Sigmoid colon (tissue), 4 donors: ENCODE measurements around the gene BZW2.

ENCODE experiments used
- EP300 ChIP-seq, 4 donors: sonication (generic); formaldehyde crosslinking; IDR thresholded peaks; one replicate each; pipeline ENCODE4 v1.6.1; 2017; ENCODE audit warnings: antibody characterized with exemption in 4 of 4
- POLR2A ChIP-seq, 2 donors: fragments of 450-650 bp; IDR thresholded peaks; one replicate each; pipeline ENCODE4 v1.6.1; 2016; ENCODE audit warnings: antibody characterized with exemption in 2 of 2, mild to moderate bottlenecking in 2 of 2, moderate library complexity in 2 of 2
- POLR2AphosphoS5 ChIP-seq, 4 donors: sonication (generic); formaldehyde crosslinking; IDR thresholded peaks; one replicate each; pipeline ENCODE4 v1.6.1; 2017; ENCODE audit warnings: antibody characterized with exemption in 4 of 4
- TF ChIP-seq, protein P1 (sequence below), 4 experiments: fragments of 450-650 bp in 3 of 4; fragments of 200-600 bp in 1 of 4; IDR thresholded peaks; one replicate each; pipeline ENCODE4 v1.5.1; 2016 to 2019; ENCODE audit warnings: antibody characterized with exemption in 4 of 4, mild to moderate bottlenecking in 3 of 4, moderate library complexity in 2 of 4

DNA sequence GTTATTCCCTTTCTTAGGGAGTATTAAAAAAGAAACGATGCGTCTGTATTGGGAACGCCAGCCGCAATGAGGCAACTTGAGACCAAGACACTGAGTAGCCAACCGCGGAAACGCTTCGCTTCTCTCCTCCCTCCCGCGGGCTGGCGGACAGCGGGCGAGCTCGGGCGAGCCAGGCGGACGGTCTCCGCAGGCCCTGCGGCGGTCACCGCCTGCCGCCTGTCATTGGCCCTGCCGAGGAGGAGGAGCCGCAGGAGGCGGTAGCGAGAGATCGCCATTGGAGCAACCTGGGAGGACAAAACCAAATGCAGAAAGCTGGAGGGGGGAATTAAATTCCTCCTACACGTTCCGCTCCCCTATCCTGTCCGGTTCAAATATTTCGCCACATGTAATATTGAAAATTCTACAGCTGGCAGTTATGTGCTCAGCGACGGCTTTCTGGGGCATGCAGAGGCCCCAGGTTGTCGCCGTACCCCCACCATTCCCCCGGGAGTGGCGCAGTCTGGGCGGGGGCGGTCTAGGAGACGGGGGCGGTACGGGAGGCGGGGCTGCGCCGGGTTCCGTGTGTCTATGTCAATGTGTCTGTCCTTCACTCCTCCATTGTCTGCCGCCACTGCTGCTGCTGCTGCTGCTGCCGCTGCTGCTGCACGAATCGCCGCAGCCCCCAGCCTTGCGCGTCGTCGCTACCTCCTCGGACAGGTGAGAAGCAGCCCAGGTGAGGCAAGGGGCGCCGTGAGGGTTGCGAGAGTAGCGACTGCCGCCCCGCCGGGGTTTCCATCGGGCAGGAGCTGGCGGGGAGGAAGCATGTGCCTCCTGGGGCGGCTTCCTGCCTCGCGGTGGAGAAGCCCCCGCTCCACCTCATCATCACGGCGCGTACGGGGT lies at the start of gene BZW2, which contains the start of gene ANKMY2:
- TF ChIP-seq, protein P1, sequence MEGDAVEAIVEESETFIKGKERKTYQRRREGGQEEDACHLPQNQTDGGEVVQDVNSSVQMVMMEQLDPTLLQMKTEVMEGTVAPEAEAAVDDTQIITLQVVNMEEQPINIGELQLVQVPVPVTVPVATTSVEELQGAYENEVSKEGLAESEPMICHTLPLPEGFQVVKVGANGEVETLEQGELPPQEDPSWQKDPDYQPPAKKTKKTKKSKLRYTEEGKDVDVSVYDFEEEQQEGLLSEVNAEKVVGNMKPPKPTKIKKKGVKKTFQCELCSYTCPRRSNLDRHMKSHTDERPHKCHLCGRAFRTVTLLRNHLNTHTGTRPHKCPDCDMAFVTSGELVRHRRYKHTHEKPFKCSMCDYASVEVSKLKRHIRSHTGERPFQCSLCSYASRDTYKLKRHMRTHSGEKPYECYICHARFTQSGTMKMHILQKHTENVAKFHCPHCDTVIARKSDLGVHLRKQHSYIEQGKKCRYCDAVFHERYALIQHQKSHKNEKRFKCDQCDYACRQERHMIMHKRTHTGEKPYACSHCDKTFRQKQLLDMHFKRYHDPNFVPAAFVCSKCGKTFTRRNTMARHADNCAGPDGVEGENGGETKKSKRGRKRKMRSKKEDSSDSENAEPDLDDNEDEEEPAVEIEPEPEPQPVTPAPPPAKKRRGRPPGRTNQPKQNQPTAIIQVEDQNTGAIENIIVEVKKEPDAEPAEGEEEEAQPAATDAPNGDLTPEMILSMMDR (IDR thresholded peaks at IDR 0.05) = no peak
- TF ChIP-seq POLR2A (IDR thresholded peaks at IDR 0.05) (peak; percentile 92 to 95), EP300 (IDR thresholded peaks at IDR 0.05) (no peak), POLR2AphosphoS5 (IDR thresholded peaks at IDR 0.05) (peak; percentile 95 to 99 (median 97))
